HuH-7.5 (cell line): ENCODE data around the gene ZNF236.
"Not testable (repeated sequence)": the region's sequence is repeated elsewhere in the genome, so short reads cannot be mapped to it uniquely, and the experiment has no call there.

Experiments used
- DNase-seq: peaks from one replicate; pipeline ENCODE4 v3.0.0; 2011; ENCODE audit warnings: low spot score

Gene ZNF236

GRCh38 chr18:76822506-76823160 is at the start of gene ZNF236:
Gene ZNF236 (plus strand): TSS chr18:76822557. CDS start chr18:76822608, 51 bp downstream.
- DNase-seq: peak; percentile 61

GRCh38 chr18:76772665-76773064 is 49.7 kb upstream of the ZNF236 start:
- DNase-seq: no peak

- DNase-seq: not testable (repeated sequence)
These were observed 45.3 kb upstream of the ZNF236 start for GRCh38 chr18:76777036-76777435.

GRCh38 chr18:76783786-76784484 is 38.4 kb upstream of the ZNF236 start:
- DNase-seq: no peak

- DNase-seq: no peak
These were observed 36.5 kb upstream of the ZNF236 start for GRCh38 chr18:76785872-76786271.

GRCh38 chr18:76788571-76789317 is 33.6 kb upstream of the ZNF236 start:
- DNase-seq: no peak

- no peak for DNase-seq
These were observed 31.3 kb upstream of the ZNF236 start for GRCh38 chr18:76791106-76791505.

- DNase-seq: no peak
These were observed 30.7 kb upstream of the ZNF236 start for GRCh38 chr18:76791642-76792041.

GRCh38 chr18:76794326-76794725 is 28.0 kb upstream of the ZNF236 start:
- no peak for DNase-seq

GRCh38 chr18:76801567-76802505 is 20.5 kb upstream of the ZNF236 start:
- DNase-seq: peak; percentile 71

GRCh38 chr18:76803413-76803812 is 18.9 kb upstream of the ZNF236 start:
- no peak for DNase-seq

- peak; percentile 52 for DNase-seq
These were observed 18.5 kb upstream of the ZNF236 start for GRCh38 chr18:76803814-76804213.

GRCh38 chr18:76805221-76805620 is 17.1 kb upstream of the ZNF236 start:
- no peak for DNase-seq

GRCh38 chr18:76806301-76806700 is 16.1 kb upstream of the ZNF236 start:
- DNase-seq: no peak

GRCh38 chr18:76808561-76808960 is 13.8 kb upstream of the ZNF236 start:
- no peak for DNase-seq

- not testable (repeated sequence) for DNase-seq
These were observed 10.8 kb upstream of the ZNF236 start for GRCh38 chr18:76811530-76811929.

- DNase-seq: no peak
These were observed 8.1 kb upstream of the ZNF236 start for GRCh38 chr18:76814256-76814655.

GRCh38 chr18:76816127-76816526 is 6.2 kb upstream of the ZNF236 start:
- no peak for DNase-seq

GRCh38 chr18:76817888-76818611 is 4.3 kb upstream of the ZNF236 start:
- DNase-seq: no peak

GRCh38 chr18:76819411-76820136 is 2.8 kb upstream of the ZNF236 start:
- no peak for DNase-seq
